ENCODE data around the gene GFPT1. TPM values are rescaled to one million over a fixed set of nuclear protein-coding genes. Genes with fewer than 3 reads are reported as not detected.

Gene GFPT1
- total and polyA plus RNA-seq, 2 donors = 7.0 to 8.8 TPM

DNA sequence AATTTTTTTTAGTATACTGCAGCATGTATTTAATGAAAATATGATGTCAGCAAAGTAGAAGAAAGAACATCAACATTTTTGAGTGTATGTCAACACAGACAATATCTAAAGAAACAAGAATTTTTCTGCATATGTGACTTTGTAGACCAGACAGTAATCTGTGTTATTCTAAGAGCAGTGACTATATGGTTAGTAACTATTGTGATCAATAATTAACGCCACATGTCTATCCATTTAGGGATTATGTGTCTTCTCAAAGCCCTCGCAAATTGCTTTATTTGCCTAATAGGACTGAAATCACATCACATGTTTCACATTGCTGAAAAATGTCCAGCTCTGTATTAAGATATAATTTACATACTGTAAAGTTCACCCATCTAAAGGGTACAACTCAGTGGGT lies 107.8 kb downstream of the GFPT1 start:
- Histone ChIP-seq H3K9me3 (ENCODE audit: control insufficient read depth in 2 of 2, insufficient read depth in 1 of 2, low read length in 1 of 2) (no peaks in the 10 kb centered on the region), H3K27me3 (ENCODE audit: control insufficient read depth in 2 of 2, insufficient read depth in 1 of 2, low read length in 1 of 2) (no peaks in the 10 kb centered on the region), H3K27ac (ENCODE audit: low read depth in 1 of 2, low read length in 1 of 2) (no peak overlapping the region), H3K4me3 (ENCODE audit: low read length in 2 of 2) (no peak overlapping the region), H3K36me3 (ENCODE audit: control insufficient read depth in 2 of 2, insufficient read depth in 2 of 2, low read length in 1 of 2) (no peaks in the 10 kb centered on the region), H3K4me1 (ENCODE audit: control insufficient read depth in 2 of 2, insufficient read depth in 2 of 2, low read length in 2 of 2) (no peaks in the 10 kb centered on the region)
- DNase-seq (ENCODE audit: low read depth in 6 of 9, low spot score in 9 of 9) = no peak
- 99% methylated on average over 2 of the region's 2 CpGs for WGBS

DNA sequence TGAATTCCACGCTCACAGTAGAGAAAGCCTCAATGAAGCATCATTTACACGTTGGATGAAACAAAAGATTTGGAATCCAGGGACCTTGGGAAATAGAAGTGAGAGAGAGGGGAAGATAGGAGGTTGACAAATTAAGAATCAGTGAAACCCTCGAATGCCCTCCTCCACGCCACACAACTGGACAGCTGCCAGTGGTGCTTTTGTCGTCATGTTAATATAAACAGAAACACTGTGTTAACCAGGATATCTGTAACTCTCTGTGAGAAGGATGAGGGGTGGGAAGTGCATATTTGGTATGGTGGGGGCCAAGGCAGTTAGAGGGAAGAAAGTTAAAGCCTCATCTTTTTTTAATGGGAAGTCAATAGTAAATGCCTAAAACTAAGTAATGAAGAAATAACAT lies 108.7 kb downstream of the GFPT1 start:
- 85% methylated on average over 5 of the region's 5 CpGs for WGBS
- Histone ChIP-seq H3K4me3 (ENCODE audit: low read length in 2 of 2) (no peak overlapping the region), H3K4me1 (ENCODE audit: control insufficient read depth in 2 of 2, insufficient read depth in 2 of 2, low read length in 2 of 2) (no peaks in the 10 kb centered on the region), H3K27ac (ENCODE audit: low read depth in 1 of 2, low read length in 1 of 2) (no peak overlapping the region), H3K9me3 (ENCODE audit: control insufficient read depth in 2 of 2, insufficient read depth in 1 of 2, low read length in 1 of 2) (no peaks in the 10 kb centered on the region), H3K36me3 (ENCODE audit: control insufficient read depth in 2 of 2, insufficient read depth in 2 of 2, low read length in 1 of 2) (no peaks in the 10 kb centered on the region), H3K27me3 (ENCODE audit: control insufficient read depth in 2 of 2, insufficient read depth in 1 of 2, low read length in 1 of 2) (no peaks in the 10 kb centered on the region)
- no peak for DNase-seq (ENCODE audit: low read depth in 6 of 9, low spot score in 9 of 9)

- no peaks in the 10 kb centered on the region for H3K36me3 ChIP-seq (ENCODE audit: control insufficient read depth in 2 of 2, insufficient read depth in 2 of 2, low read length in 1 of 2)
- no peak for DNase-seq (ENCODE audit: low read depth in 6 of 9, low spot score in 9 of 9)
- peaks cover 0 to 2% of the 10 kb centered on the region in 2 donors for H3K27me3 ChIP-seq (ENCODE audit: control insufficient read depth in 2 of 2, insufficient read depth in 1 of 2, low read length in 1 of 2)
- H3K4me3 ChIP-seq (ENCODE audit: low read length in 2 of 2) = no peak overlapping the region
- H3K9me3 ChIP-seq (ENCODE audit: control insufficient read depth in 2 of 2, insufficient read depth in 1 of 2, low read length in 1 of 2) = no peaks in the 10 kb centered on the region
- whole genome bisulfite sequencing = 100% methylated on average over 1 of the region's 1 CpG
- H3K27ac ChIP-seq (ENCODE audit: low read depth in 1 of 2, low read length in 1 of 2) = no peak overlapping the region
- no peaks in the 10 kb centered on the region for H3K4me1 ChIP-seq (ENCODE audit: control insufficient read depth in 2 of 2, insufficient read depth in 2 of 2, low read length in 2 of 2)
These were observed 111.5 kb downstream of the GFPT1 start for GRCh38 chr2:69275490-69275889.

- peaks cover 0 to 2% of the 10 kb centered on the region in 2 donors for H3K27me3 ChIP-seq (ENCODE audit: control insufficient read depth in 2 of 2, insufficient read depth in 1 of 2, low read length in 1 of 2)
- no peak overlapping the region for H3K4me3 ChIP-seq (ENCODE audit: low read length in 2 of 2)
- no peak overlapping the region for H3K27ac ChIP-seq (ENCODE audit: low read depth in 1 of 2, low read length in 1 of 2)
- DNase-seq (ENCODE audit: low read depth in 6 of 9, low spot score in 9 of 9) = peak in 1 of 9 donors; percentile 11
- H3K36me3 ChIP-seq (ENCODE audit: control insufficient read depth in 2 of 2, insufficient read depth in 2 of 2, low read length in 1 of 2) = no peaks in the 10 kb centered on the region
- 80% methylated on average over 9 of the region's 9 CpGs for WGBS
- no peaks in the 10 kb centered on the region for H3K9me3 ChIP-seq (ENCODE audit: control insufficient read depth in 2 of 2, insufficient read depth in 1 of 2, low read length in 1 of 2)
- H3K4me1 ChIP-seq (ENCODE audit: control insufficient read depth in 2 of 2, insufficient read depth in 2 of 2, low read length in 2 of 2) = no peaks in the 10 kb centered on the region
These were observed 114.1 kb downstream of the GFPT1 start for GRCh38 chr2:69272803-69273471.

DNA sequence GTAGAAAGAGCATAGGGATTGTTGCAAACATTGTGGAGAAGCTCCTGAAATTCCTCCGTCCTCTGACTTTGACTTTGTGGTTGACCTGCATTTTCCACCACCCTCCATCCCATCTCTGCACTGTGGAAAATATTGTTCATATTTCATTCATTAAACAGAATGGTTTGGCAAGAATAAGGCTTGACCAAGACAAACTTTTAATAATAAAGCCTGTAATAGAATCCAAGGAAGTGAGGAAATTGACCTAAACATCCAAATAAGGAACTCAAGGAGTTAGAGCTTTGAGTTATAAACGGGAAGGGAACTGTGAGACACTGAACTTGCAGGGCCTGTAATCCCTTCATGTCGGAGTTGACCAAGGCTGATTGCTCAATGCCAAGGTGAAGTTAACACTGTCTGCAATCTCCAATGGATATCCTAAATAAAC lies 115.2 kb downstream of the GFPT1 start:
- 92% methylated on average over 3 of the region's 3 CpGs for WGBS

More for the DNA sequence above, 115.2 kb downstream of the GFPT1 start:
- H3K4me1 ChIP-seq (ENCODE audit: control insufficient read depth in 2 of 2, insufficient read depth in 2 of 2, low read length in 2 of 2) = no peaks in the 10 kb centered on the region
- H3K9me3 ChIP-seq (ENCODE audit: control insufficient read depth in 2 of 2, insufficient read depth in 1 of 2, low read length in 1 of 2) = no peaks in the 10 kb centered on the region
- peaks cover 0 to 2% of the 10 kb centered on the region in 2 donors for H3K27me3 ChIP-seq (ENCODE audit: control insufficient read depth in 2 of 2, insufficient read depth in 1 of 2, low read length in 1 of 2)
- no peak for DNase-seq (ENCODE audit: low read depth in 6 of 9, low spot score in 9 of 9)
- H3K4me3 ChIP-seq (ENCODE audit: low read length in 2 of 2) = no peak overlapping the region
- H3K27ac ChIP-seq (ENCODE audit: low read depth in 1 of 2, low read length in 1 of 2) = no peak overlapping the region
- no peaks in the 10 kb centered on the region for H3K36me3 ChIP-seq (ENCODE audit: control insufficient read depth in 2 of 2, insufficient read depth in 2 of 2, low read length in 1 of 2)

Other genes with a start within 250 kb of the GFPT1 start
- 42.8 TPM for gene NFU1, start 50.2 kb upstream of the GFPT1 start, total RNA-seq
- 77.2 TPM for gene NFU1, start 50.2 kb upstream of the GFPT1 start, polyA plus RNA-seq